Fibroblast of lung (primary cell): Measurements from ENCODE around the gene MACROD2. TPM values are rescaled to one million over a fixed set of nuclear protein-coding genes. Genes with fewer than 3 reads are reported as not detected.

Experiments
- DNase-seq, 2 donors: peaks; one replicate each; pipeline versions ENCODE4 v3.0.0 to v3.0.0-alpha.2; 2010; ENCODE audit warnings: low read depth in 2 of 2
- H2AFZ ChIP-seq: 2 replicates; pipeline ENCODE4 v1.5.1; 2012; ENCODE audit warnings: low read length, control low read depth, inconsistent platforms
- H3K27ac ChIP-seq: 2 replicates; pipeline ENCODE4 v1.5.1; 2011; ENCODE audit warnings: low read length, control low read depth; ENCODE audit not compliant: insufficient read depth
- H3K27me3 ChIP-seq: 2 replicates; pipeline ENCODE4 v1.5.1; 2011; ENCODE audit warnings: mild to moderate bottlenecking, low read length; ENCODE audit not compliant: control insufficient read depth, insufficient read depth
- H3K36me3 ChIP-seq: 2 replicates; pipeline ENCODE4 v1.5.1; 2011; ENCODE audit warnings: low read length; ENCODE audit not compliant: control insufficient read depth, insufficient read depth
- H3K4me1 ChIP-seq: 2 replicates; pipeline ENCODE4 v1.5.1; 2011; ENCODE audit warnings: low read length; ENCODE audit not compliant: control insufficient read depth, insufficient read depth; ENCODE audit errors: extremely low read depth
- H3K4me2 ChIP-seq: 2 replicates; pipeline ENCODE4 v1.5.1; 2011; ENCODE audit warnings: low read length, control low read depth; ENCODE audit not compliant: insufficient read depth; ENCODE audit errors: extremely low read depth
- H3K4me3 ChIP-seq, 4 experiments: fragments of 200-600 bp in 1 of 4; sonication (generic) in 1 of 4; replicated peaks in 1 of 4; 2 replicates each; pipeline ENCODE4 v1.5.1; 2011 to 2016; ENCODE audit warnings: low read length in 4 of 4, low read depth in 3 of 4, mild to moderate bottlenecking in 3 of 4, control low read depth in 2 of 4, inconsistent platforms in 1 of 4, mixed read lengths in 1 of 4; ENCODE audit not compliant: insufficient read depth in 1 of 4; ENCODE audit errors: control extremely low read depth in 1 of 4
- H3K79me2 ChIP-seq: 2 replicates; pipeline ENCODE4 v1.5.1; 2012; ENCODE audit warnings: mild to moderate bottlenecking, low read length, inconsistent platforms; ENCODE audit not compliant: control insufficient read depth, insufficient read depth
- H3K9ac ChIP-seq: 2 replicates; pipeline ENCODE4 v1.5.1; 2011; ENCODE audit warnings: mild to moderate bottlenecking, low read length, control low read depth; ENCODE audit not compliant: insufficient read depth
- H3K9me3 ChIP-seq: 2 replicates; pipeline ENCODE4 v1.5.1; 2012; ENCODE audit warnings: low read depth, low read length; ENCODE audit not compliant: control insufficient read depth, insufficient read depth
- H4K20me1 ChIP-seq: 2 replicates; pipeline ENCODE4 v1.5.1; 2011; ENCODE audit warnings: low read length; ENCODE audit not compliant: control insufficient read depth, insufficient read depth; ENCODE audit errors: extremely low read depth
- CTCF ChIP-seq, 2 donors: IDR thresholded peaks in 1 of 2; conservative IDR thresholded peaks in 1 of 2; 1 replicate in 1 of 2; 2 replicates in 1 of 2; pipeline ENCODE4 v1.5.1; 2011 to 2012; ENCODE audit warnings: low read length in 2 of 2, control low read depth in 1 of 2, inconsistent platforms in 1 of 2, low read depth in 1 of 2, mild to moderate bottlenecking in 1 of 2
- EZH2 ChIP-seq: IDR thresholded peaks from 2 replicates; pipeline ENCODE4 v1.5.1; 2012; ENCODE audit warnings: low read length, control low read depth, mild to moderate bottlenecking; ENCODE audit errors: missing control alignments
- polyA plus RNA-seq, 2 donors: library from polyadenylated mRNA; depleted of rRNA in 1 of 2; stranded (reverse) in 1 of 2; unstranded in 1 of 2; fragments of >200 nt; gene quantifications; 2 replicates each; pipeline ENCODE4 v1.2.1, GENCODE V29; 2011 to 2012; ENCODE audit warnings: missing spikeins in 1 of 2
- total RNA-seq: library from RNA; depleted of rRNA; stranded (reverse); fragments of >200 nt; gene quantifications from 2 replicates; pipeline ENCODE4 v1.2.1, GENCODE V29; 2014

MACROD2 gene
- total and polyA plus RNA-seq, 2 donors (not counting 1 experiment from before 2014, with no cell fraction given): 0.54 to 1.7 TPM

- Histone ChIP-seq H4K20me1 (no peaks in the 10 kb centered on the region), H3K9ac (no peak overlapping the region), H3K36me3 (no peaks in the 10 kb centered on the region), H3K27ac (no peak overlapping the region), H3K4me2 (no peak overlapping the region), H3K9me3 (no peaks in the 10 kb centered on the region), H2AFZ (no peak overlapping the region), H3K4me1 (no peaks in the 10 kb centered on the region), H3K4me3 (no peak overlapping the region), H3K79me2 (no peaks in the 10 kb centered on the region), H3K27me3 (no peaks in the 10 kb centered on the region)
- no peak for TF ChIP-seq CTCF (conservative IDR thresholded peaks at IDR 0.05 in 1 of 2, IDR thresholded peaks at IDR 0.05 in 1 of 2; ENCODE audit: low read depth in 1 of 2, low read length in 2 of 2)
- no peak for TF ChIP-seq EZH2
- DNase-seq: no peak
These were observed 309.2 kb downstream of the MACROD2 start for GRCh38 chr20:14304472-14304871.

GRCh38 chr20:14307956-14308355 lies 312.6 kb downstream of the MACROD2 start:
- H3K79me2 ChIP-seq: no peaks in the 10 kb centered on the region
- H3K4me2 ChIP-seq: no peak overlapping the region
- H3K27ac ChIP-seq: no peak overlapping the region
- H2AFZ ChIP-seq: no peak overlapping the region
- H3K27me3 ChIP-seq: no peaks in the 10 kb centered on the region
- TF ChIP-seq EZH2: no peak
- TF ChIP-seq CTCF (conservative IDR thresholded peaks at IDR 0.05 in 1 of 2, IDR thresholded peaks at IDR 0.05 in 1 of 2; ENCODE audit: low read depth in 1 of 2, low read length in 2 of 2): no peak
- H3K9ac ChIP-seq: no peak overlapping the region
- no peaks in the 10 kb centered on the region for H3K9me3 ChIP-seq
- H4K20me1 ChIP-seq: no peaks in the 10 kb centered on the region
- no peak for DNase-seq
- no peak overlapping the region for H3K4me3 ChIP-seq
- no peaks in the 10 kb centered on the region for H3K36me3 ChIP-seq
- no peaks in the 10 kb centered on the region for H3K4me1 ChIP-seq

- H4K20me1 ChIP-seq: no peaks in the 10 kb centered on the region
- no peak overlapping the region for H3K4me2 ChIP-seq
- H2AFZ ChIP-seq: no peak overlapping the region
- H3K9me3 ChIP-seq: no peaks in the 10 kb centered on the region
- no peaks in the 10 kb centered on the region for H3K79me2 ChIP-seq
- TF ChIP-seq EZH2 (no peak), CTCF (conservative IDR thresholded peaks at IDR 0.05 in 1 of 2, IDR thresholded peaks at IDR 0.05 in 1 of 2; ENCODE audit: low read depth in 1 of 2, low read length in 2 of 2) (no peak)
- no peaks in the 10 kb centered on the region for H3K36me3 ChIP-seq
- H3K27ac ChIP-seq: no peak overlapping the region
- no peak overlapping the region for H3K4me3 ChIP-seq
- H3K27me3 ChIP-seq: no peaks in the 10 kb centered on the region
- no peak for DNase-seq
- H3K4me1 ChIP-seq: no peaks in the 10 kb centered on the region
- H3K9ac ChIP-seq: no peak overlapping the region
These were observed 315.8 kb downstream of the MACROD2 start for GRCh38 chr20:14310977-14311627.
